NT2/D1 (cell line): ENCODE results near the gene PRKAG2.

Source experiments
- DNase-seq: peaks from one replicate; pipeline ENCODE4 v3.0.0-alpha.2; 2011; ENCODE audit warnings: low read depth, low spot score
- H3K27me3 ChIP-seq: 2 replicates; pipeline ENCODE4 v1.6.0; 2011; ENCODE audit warnings: mild to moderate bottlenecking; ENCODE audit not compliant: insufficient read length, insufficient read depth
- H3K36me3 ChIP-seq: 2 replicates; pipeline ENCODE4 v1.6.1; 2011; ENCODE audit warnings: mild to moderate bottlenecking, low read length, mixed read lengths; ENCODE audit not compliant: insufficient read depth, insufficient read length
- H3K4me1 ChIP-seq: 2 replicates; pipeline ENCODE4 v1.5.1; 2011; ENCODE audit not compliant: insufficient read depth, insufficient read length
- H3K4me3 ChIP-seq: 2 replicates; pipeline ENCODE4 v1.5.1; 2011; ENCODE audit warnings: low read depth; ENCODE audit not compliant: insufficient read length
- H3K9ac ChIP-seq: 2 replicates; pipeline ENCODE4 v1.6.0; 2011; ENCODE audit warnings: low read depth; ENCODE audit not compliant: insufficient read length
- H3K9me3 ChIP-seq: 2 replicates; pipeline ENCODE4 v1.5.1; 2011; ENCODE audit warnings: mild to moderate bottlenecking, low read length; ENCODE audit not compliant: insufficient read depth
- SUZ12 ChIP-seq: IDR thresholded peaks from 2 replicates; pipeline ENCODE4 v1.6.1; 2011; ENCODE audit not compliant: insufficient read length, insufficient read depth; ENCODE audit errors: extremely low read depth
- YY1 ChIP-seq: IDR thresholded peaks from 2 replicates; pipeline ENCODE4 v1.6.1; 2011; ENCODE audit not compliant: insufficient read length, insufficient read depth
- ZNF274 ChIP-seq: IDR thresholded peaks from 2 replicates; pipeline ENCODE4 v1.6.1; 2011; ENCODE audit warnings: mild to moderate bottlenecking, low read depth, low read length

Gene PRKAG2

DNA sequence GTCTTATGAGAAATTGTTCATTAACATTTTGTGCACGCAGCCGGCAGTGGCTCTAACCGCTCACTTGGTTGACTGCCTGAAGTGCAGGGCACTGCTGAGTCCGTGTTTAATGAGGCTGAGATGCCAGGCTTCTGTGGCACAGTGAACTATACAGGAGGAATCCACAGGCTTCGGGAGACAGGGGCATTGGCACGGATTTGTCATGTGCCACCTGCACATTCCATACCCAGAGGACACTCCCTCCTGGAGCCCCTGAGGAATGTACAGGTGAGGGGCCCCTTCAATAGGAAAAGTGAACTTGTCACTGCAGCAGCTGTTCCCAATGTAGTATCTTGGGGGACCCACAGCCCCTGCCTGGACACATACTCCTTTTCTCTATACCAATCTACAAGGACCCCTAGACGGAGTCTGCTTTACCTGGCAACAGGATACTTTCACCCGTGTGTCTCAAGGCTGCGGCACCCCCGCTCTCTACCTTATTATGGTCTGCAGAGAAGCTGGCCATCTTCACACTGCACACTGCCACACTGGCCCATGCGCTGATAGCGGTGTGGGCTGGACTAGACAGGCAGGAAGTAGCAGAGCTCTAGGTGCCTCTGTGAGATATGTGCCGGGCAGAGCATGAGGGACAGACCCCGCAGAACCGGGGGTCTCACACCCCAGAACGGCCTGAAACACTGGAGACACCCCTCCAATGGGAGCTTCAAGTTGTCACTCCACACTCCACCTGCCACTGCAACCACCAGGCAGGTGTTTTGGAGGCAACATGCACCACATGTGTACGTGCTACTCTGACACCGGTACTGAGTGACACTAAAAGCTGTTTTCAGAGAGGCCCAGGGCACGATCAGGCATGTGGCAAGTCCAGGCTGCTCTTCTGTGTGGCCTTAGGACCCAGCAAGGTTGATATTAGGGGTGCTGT is 285.8 kb downstream of the PRKAG2 start:
- DNase-seq = no peak
- Histone ChIP-seq H3K4me1 (no peaks in the 10 kb centered on the region), H3K36me3 (peaks cover 9% of the 10 kb centered on the region), H3K9me3 (no peaks in the 10 kb centered on the region), H3K4me3 (no peak overlapping the region), H3K9ac (no peak overlapping the region), H3K27me3 (no peaks in the 10 kb centered on the region)
- TF ChIP-seq ZNF274 = no peak
- no peak for TF ChIP-seq SUZ12
- no peak for TF ChIP-seq YY1

DNA sequence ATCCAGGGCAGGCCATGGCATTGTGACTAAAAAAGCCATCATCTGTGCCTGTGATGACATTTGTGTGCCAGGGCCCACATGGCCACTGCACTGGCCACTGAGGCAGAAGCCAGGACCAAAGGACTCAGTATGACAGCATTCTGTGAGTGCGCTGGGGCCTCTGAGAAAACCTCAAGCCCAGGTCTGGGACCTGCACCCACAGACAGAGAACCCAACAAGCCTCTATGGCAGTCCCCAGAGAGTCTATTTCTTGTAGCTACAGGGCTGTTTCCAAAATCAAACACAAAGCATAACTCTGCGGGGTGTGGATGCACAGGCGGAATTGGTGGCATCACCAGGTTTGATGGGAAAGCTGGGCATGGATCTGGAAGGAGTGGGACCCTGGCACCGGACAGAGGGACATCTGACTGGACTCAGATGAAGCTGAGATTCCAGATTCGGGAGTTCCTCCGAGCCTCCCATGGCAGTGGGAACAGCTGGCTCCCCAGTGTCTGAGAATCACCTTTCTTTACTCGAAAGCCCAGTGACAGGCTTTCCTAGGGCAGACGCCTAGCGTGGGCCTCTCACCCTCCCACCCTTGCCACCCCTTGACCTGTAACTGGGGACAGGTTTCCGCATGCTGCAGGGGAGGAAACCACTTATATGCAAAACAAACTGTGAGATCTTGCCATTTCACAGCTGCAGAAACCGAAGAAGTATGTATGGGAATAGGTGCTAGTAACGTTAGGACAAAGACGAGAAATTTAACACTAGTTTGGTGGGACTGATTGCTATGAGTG is 286.7 kb downstream of the PRKAG2 start:
- H3K9ac ChIP-seq = no peak overlapping the region
- H3K4me3 ChIP-seq = no peak overlapping the region
- peaks cover 9% of the 10 kb centered on the region for H3K36me3 ChIP-seq
- no peaks in the 10 kb centered on the region for H3K27me3 ChIP-seq
- TF ChIP-seq YY1 = no peak
- no peak for TF ChIP-seq ZNF274
- TF ChIP-seq SUZ12 = no peak
- H3K4me1 ChIP-seq = no peaks in the 10 kb centered on the region
- no peak for DNase-seq
- no peaks in the 10 kb centered on the region for H3K9me3 ChIP-seq

DNA sequence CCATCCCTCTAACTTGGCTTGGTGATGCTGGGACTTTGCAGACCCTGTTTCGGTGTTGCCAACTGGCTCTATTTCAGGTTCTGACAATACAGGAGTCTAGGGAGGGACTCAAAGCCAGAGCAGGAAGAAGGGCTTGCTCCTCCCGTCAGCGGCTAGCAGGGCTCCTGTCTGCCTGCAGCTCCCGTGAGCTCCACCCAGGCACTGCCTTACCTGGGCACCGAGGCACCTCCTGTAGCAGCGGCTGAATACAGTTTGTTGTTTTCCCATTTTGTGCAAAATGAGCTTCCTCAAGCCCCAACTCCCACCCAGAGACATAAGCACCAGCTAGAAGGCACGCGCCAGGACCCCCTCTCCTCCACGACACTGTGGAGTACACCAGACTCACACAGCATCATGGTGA is 287.9 kb downstream of the PRKAG2 start:
- no peaks in the 10 kb centered on the region for H3K27me3 ChIP-seq
- TF ChIP-seq YY1 (no peak), ZNF274 (no peak), SUZ12 (no peak)
- no peak overlapping the region for H3K9ac ChIP-seq
- no peak for DNase-seq
- H3K4me3 ChIP-seq = no peak overlapping the region
- H3K9me3 ChIP-seq = no peaks in the 10 kb centered on the region
- no peaks in the 10 kb centered on the region for H3K4me1 ChIP-seq
- H3K36me3 ChIP-seq = peaks cover 4% of the 10 kb centered on the region

DNA sequence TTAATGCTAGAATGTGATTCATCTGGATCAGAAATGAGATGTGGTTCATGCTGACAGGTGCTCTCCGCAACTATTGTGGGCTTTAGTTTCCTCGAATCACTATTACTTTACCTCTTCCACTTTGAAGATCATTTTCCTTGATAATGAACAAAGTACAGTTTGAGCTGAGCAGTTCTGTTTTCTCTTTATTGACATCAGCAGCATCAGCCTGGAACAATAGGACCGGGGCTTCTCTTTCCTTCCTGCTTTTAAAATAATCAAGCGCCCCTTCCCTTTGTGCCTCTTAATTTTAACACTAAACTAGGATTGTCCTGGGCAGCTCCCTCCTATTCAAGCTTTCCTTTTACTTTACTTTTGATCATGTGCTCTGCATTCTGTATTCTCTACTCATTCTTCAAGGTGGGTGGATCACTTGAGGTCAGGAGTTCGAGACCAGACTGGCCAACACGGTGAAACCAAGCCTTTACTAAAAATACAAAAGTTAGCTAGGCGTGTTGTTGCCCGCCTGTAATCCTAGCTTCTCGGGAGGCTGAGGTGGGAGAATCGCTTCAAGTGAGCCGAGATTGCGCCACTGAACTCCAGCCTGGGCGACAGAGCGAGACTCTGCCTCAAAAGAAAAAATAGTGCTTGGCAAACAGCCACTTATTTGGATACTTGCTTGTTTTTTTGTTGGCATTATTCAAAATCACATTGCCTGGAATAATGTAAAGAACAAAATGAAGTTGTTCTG is 290.2 kb downstream of the PRKAG2 start:
- Histone ChIP-seq H3K4me1 (no peaks in the 10 kb centered on the region), H3K36me3 (no peaks in the 10 kb centered on the region), H3K9ac (no peak overlapping the region), H3K9me3 (no peaks in the 10 kb centered on the region), H3K4me3 (no peak overlapping the region), H3K27me3 (no peaks in the 10 kb centered on the region)
- no peak for TF ChIP-seq YY1
- no peak for TF ChIP-seq ZNF274
- TF ChIP-seq SUZ12 = no peak
- no peak for DNase-seq

DNA sequence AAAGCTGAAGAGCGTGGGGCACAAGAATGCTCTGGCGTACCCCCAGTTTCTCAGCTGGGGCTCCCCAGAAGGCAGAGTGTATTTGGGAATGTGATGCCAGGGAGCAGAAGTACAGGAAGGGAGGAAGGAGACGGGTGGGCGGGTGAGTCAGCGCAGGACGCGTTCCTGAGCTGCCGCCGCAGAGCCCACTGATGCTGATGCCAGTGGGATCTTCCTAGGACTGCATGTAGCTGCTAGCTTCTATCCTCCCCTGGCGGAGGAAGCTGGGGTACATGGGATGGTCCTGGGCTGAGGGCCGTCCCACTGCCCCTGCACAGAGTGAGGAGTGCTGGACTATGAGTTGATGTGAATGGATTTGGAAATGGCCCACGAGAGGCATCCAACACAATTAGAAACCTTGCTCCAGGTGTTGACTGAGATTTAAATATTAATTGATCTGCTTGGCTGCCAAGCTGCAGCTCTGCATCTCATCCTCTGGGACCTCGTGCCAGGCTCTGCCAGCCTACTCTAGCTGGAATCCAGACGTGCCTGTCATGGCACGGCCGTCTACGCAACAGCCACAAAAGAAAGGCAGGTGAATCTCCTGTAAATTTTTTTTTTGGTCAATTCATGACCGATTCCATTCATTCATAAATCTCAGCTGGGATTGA is 291.0 kb downstream of the PRKAG2 start:
- Histone ChIP-seq H3K9me3 (no peaks in the 10 kb centered on the region), H3K4me1 (no peaks in the 10 kb centered on the region), H3K9ac (no peak overlapping the region), H3K27me3 (no peaks in the 10 kb centered on the region), H3K36me3 (no peaks in the 10 kb centered on the region), H3K4me3 (no peak overlapping the region)
- TF ChIP-seq YY1 = no peak
- no peak for DNase-seq

DNA sequence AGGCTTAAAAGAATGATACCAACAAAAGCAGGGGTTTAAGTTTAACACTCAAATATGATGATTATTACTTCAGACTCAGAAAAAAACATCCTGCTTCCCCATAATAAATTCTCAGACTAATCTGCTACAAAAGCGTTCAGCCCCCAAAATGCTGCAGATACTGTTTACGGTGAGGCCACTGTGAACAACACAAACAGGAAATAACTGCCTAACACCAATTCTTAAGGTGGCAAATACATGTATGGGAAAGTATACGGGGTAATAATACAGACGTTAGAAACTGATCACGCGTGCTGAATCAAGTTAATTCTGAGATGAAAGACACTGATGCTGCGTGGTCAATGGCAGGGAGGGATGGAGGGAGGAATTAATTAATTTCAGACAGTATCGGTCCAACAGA is 295.2 kb downstream of the PRKAG2 start:
- Histone ChIP-seq H3K9me3 (peaks cover 14% of the 10 kb centered on the region; the same call in 1 of the 2 replicates), H3K4me1 (no peaks in the 10 kb centered on the region), H3K4me3 (no peak overlapping the region), H3K9ac (no peak overlapping the region), H3K27me3 (no peaks in the 10 kb centered on the region), H3K36me3 (no peaks in the 10 kb centered on the region)
- TF ChIP-seq SUZ12 = no peak
- no peak for TF ChIP-seq ZNF274
- DNase-seq = no peak
